Neuronal stem cell (in vitro differentiated cells): ENCODE results near the gene PMIS2.

ENCODE experiments used
- DNase-seq: peaks from one replicate; pipeline ENCODE4 v3.0.0-alpha.2; 2013; ENCODE audit warnings: low spot score
- H2AFZ ChIP-seq: one replicate; pipeline ENCODE4 v1.6.1; 2013; ENCODE audit warnings: mild to moderate bottlenecking, low read length, inconsistent platforms
- H2AK5ac ChIP-seq: 2 replicates; pipeline ENCODE4 v1.6.1; 2013; ENCODE audit warnings: low read depth, mild to moderate bottlenecking, inconsistent platforms, low read length, moderate library complexity, mixed read lengths
- H2BK120ac ChIP-seq: 2 replicates; pipeline ENCODE4 v1.6.1; 2013; ENCODE audit warnings: low read depth, mild to moderate bottlenecking, inconsistent platforms, low read length, moderate library complexity, mixed read lengths
- H2BK12ac ChIP-seq: one replicate; pipeline ENCODE4 v1.6.1; 2013; ENCODE audit warnings: low read length, inconsistent platforms
- H2BK15ac ChIP-seq: 2 replicates; pipeline ENCODE4 v1.6.1; 2013; ENCODE audit warnings: mild to moderate bottlenecking, low read length, inconsistent platforms, mixed read lengths
- H2BK5ac ChIP-seq: one replicate; pipeline ENCODE4 v1.6.1; 2013; ENCODE audit warnings: inconsistent platforms, mild to moderate bottlenecking, low read length, moderate library complexity
- H3K14ac ChIP-seq: one replicate; pipeline ENCODE4 v1.6.1; 2013; ENCODE audit warnings: low read length, inconsistent platforms
- H3K18ac ChIP-seq: 2 replicates; pipeline ENCODE4 v1.6.1; 2013; ENCODE audit warnings: low read length, inconsistent platforms
- H3K23ac ChIP-seq: 2 replicates; pipeline ENCODE4 v1.6.1; 2013; ENCODE audit warnings: low read depth, mild to moderate bottlenecking, mixed read lengths, low read length, inconsistent platforms; ENCODE audit not compliant: poor library complexity
- H3K27ac ChIP-seq: replicated peaks from 3 replicates; pipeline ENCODE4 v1.5.1; 2013; ENCODE audit warnings: low read length, inconsistent platforms
- H3K27me3 ChIP-seq, 3 experiments: 2 replicates each; pipeline ENCODE4 v1.6.1; 2013; ENCODE audit warnings: low read length in 3 of 3, mild to moderate bottlenecking in 2 of 3, inconsistent platforms in 1 of 3, low read depth in 1 of 3, mixed read lengths in 1 of 3, moderate library complexity in 1 of 3; ENCODE audit not compliant: control insufficient read depth in 3 of 3, insufficient read depth in 3 of 3
- H3K36me3 ChIP-seq, 2 donors: replicated peaks in 1 of 2; 2 replicates each; pipeline ENCODE4 v1.6.1; 2013; ENCODE audit warnings: low read length in 2 of 2; ENCODE audit not compliant: control insufficient read depth in 2 of 2, insufficient read depth in 2 of 2
- H3K4ac ChIP-seq: 2 replicates; pipeline ENCODE4 v1.6.1; 2013; ENCODE audit warnings: inconsistent platforms, mild to moderate bottlenecking, low read length, moderate library complexity
- H3K4me1 ChIP-seq, 2 donors: 1 replicate in 1 of 2; 2 replicates in 1 of 2; pipeline ENCODE4 v1.6.1; 2013; ENCODE audit warnings: low read length in 2 of 2, low read depth in 1 of 2; ENCODE audit not compliant: control insufficient read depth in 2 of 2, insufficient read depth in 1 of 2
- H3K4me2 ChIP-seq: one replicate; pipeline ENCODE4 v1.6.1; 2013; ENCODE audit warnings: mild to moderate bottlenecking, low read length, inconsistent platforms; ENCODE audit not compliant: insufficient read depth, poor library complexity, severe bottlenecking
- H3K4me3 ChIP-seq, 2 donors: 2 replicates each; pipeline ENCODE4 v1.5.1; 2013; ENCODE audit warnings: low read length in 2 of 2, mild to moderate bottlenecking in 2 of 2, inconsistent platforms in 1 of 2, moderate library complexity in 1 of 2
- H3K79me1 ChIP-seq: one replicate; pipeline ENCODE4 v1.6.1; 2013; ENCODE audit warnings: low read depth, mild to moderate bottlenecking, inconsistent platforms, low read length, moderate library complexity
- H3K9ac ChIP-seq: one replicate; pipeline ENCODE4 v1.6.1; 2013; ENCODE audit warnings: mild to moderate bottlenecking, low read depth, low read length, inconsistent platforms; ENCODE audit not compliant: poor library complexity
- H3K9me3 ChIP-seq, 2 donors: replicated peaks in 1 of 2; 2 replicates each; pipeline versions ENCODE3 to v1.6.1; 2013; ENCODE audit warnings: low read length in 2 of 2, mild to moderate bottlenecking in 2 of 2, inconsistent platforms in 1 of 2, low read depth in 1 of 2, mixed read lengths in 1 of 2, moderate library complexity in 1 of 2; ENCODE audit not compliant: control insufficient read depth in 2 of 2, insufficient read depth in 1 of 2
- H4K8ac ChIP-seq: one replicate; pipeline ENCODE4 v1.6.1; 2013; ENCODE audit warnings: low read depth, mild to moderate bottlenecking, inconsistent platforms, low read length, moderate library complexity
- H4K91ac ChIP-seq: one replicate; pipeline ENCODE4 v1.6.1; 2013; ENCODE audit warnings: low read length, low read depth, mild to moderate bottlenecking, inconsistent platforms; ENCODE audit not compliant: poor library complexity
- WGBS, 2 donors: extraction: QIAGEN DNeasy Blood & Tissue Kit; methylation state at CpG; one replicate each; pipeline ENCODE4 v1.1.7; 2013; ENCODE audit warnings: missing lambda C conversion rate in 2 of 2, mixed read lengths in 1 of 2; ENCODE audit not compliant: insufficient read length in 2 of 2, insufficient replicate concordance in 1 of 2; ENCODE audit errors: extremely low coverage in 2 of 2; 5-methylcytosine and 5-hydroxymethylcytosine counted together

The PMIS2 gene

DNA sequence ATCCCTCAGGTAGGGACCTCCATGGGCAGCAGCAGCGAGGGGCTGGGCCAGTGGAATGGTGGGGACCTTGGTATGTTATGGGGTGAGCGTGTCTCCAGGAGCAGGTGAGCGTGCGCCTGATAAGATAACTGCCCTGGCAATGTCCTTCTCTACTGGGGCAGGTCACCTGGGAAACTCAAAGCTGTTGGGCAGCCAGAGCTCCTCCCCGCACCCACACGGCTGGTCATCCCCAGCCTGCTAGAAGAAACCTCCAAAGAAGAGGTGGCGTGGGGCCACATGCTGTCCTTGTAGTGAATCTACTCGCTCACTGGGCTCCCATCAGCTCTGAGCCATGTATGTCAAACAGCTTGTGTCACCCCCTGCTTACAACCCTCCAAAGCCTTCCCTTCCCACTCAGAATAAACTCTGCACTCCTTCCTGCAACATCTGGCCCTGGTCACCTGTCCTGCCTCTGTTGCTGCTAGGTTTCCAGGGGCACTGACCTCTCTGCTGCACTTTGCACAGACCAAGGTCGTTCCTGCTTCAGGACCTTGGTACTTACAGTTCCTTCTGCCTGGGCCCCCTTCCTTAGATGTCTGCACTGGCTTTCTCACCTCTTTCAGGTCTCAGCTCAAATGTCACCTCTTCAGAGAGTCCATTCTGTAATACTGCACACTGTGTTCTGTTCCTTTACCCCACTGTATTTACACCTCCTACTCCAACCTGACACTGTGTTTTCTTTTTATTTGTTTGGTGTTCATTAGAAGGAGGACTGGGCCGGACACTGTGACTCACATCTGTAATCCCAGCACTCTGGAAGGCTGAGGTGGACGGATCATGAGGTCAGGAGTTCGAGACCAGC, 20.7 kb upstream of the PMIS2 start:
- Histone ChIP-seq H3K36me3 (no peaks in the 10 kb centered on the region), H3K9me3 (no peaks in the 10 kb centered on the region), H2BK120ac (no peak overlapping the region), H3K18ac (peak overlapping the region; percentile 57), H4K8ac (no peak overlapping the region), H3K9ac (no peak overlapping the region), H2AK5ac (no peak overlapping the region), H3K4me2 (no peak overlapping the region), H3K4ac (no peak overlapping the region), H3K27ac (no peak overlapping the region), H2BK12ac (peak overlapping the region; percentile 84), H4K91ac (no peak overlapping the region), H3K4me3 (no peak overlapping the region), H3K27me3 (peaks cover 0 to 30% (median 4%) of the 10 kb centered on the region in 3 experiments), H3K23ac (no peak overlapping the region), H2BK15ac (no peak overlapping the region), H3K4me1 (no peaks in the 10 kb centered on the region), H2AFZ (no peak overlapping the region), H3K79me1 (peaks cover 2% of the 10 kb centered on the region), H2BK5ac (peak overlapping the region; percentile 75), H3K14ac (peak overlapping the region; percentile 38)
- no peak for DNase-seq
- no CpG with 5 or more reads among the region's 12 CpGs for WGBS, 2 donors

DNA sequence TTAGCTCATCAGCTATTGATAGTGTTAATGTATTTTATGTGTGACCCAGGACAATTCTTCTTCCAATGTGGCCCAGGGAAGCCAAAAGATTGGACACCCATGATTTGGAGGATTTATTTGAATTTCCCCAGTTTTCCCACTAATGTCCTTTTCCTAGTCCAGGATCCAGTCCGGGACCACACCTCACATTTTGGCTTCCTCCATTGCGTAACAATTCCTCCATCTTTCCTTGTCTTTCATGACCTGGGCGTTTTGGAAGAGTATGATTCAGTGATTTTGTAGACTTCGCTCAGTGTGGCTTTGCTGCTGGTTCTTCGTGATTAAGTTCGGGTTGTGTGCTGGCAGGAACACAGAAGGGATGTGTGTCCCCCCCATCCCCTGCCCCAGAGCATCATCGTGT, 19.2 kb upstream of the PMIS2 start:
- no peak for DNase-seq
- H2BK12ac ChIP-seq = no peak overlapping the region
- H3K14ac ChIP-seq = no peak overlapping the region
- no peak overlapping the region for H4K91ac ChIP-seq
- H2AK5ac ChIP-seq = no peak overlapping the region
- no peak overlapping the region for H3K4ac ChIP-seq
- peaks cover 0 to 16% (median 2%) of the 10 kb centered on the region in 3 experiments for H3K27me3 ChIP-seq
- H3K79me1 ChIP-seq = peaks cover 2% of the 10 kb centered on the region
- H3K36me3 ChIP-seq = no peaks in the 10 kb centered on the region
- no peak overlapping the region for H2AFZ ChIP-seq
- no peak overlapping the region for H3K23ac ChIP-seq
- no peak overlapping the region for H4K8ac ChIP-seq
- no peak overlapping the region for H2BK5ac ChIP-seq
- no peaks in the 10 kb centered on the region for H3K4me1 ChIP-seq
- H3K18ac ChIP-seq = no peak overlapping the region
- no peak overlapping the region for H3K4me3 ChIP-seq
- no peak overlapping the region for H3K9ac ChIP-seq
- H2BK120ac ChIP-seq = no peak overlapping the region
- WGBS, 2 donors = no CpG with 5 or more reads among the region's 7 CpGs
- no peak overlapping the region for H3K27ac ChIP-seq
- no peak overlapping the region for H2BK15ac ChIP-seq
- no peaks in the 10 kb centered on the region for H3K9me3 ChIP-seq
- H3K4me2 ChIP-seq = no peak overlapping the region

DNA sequence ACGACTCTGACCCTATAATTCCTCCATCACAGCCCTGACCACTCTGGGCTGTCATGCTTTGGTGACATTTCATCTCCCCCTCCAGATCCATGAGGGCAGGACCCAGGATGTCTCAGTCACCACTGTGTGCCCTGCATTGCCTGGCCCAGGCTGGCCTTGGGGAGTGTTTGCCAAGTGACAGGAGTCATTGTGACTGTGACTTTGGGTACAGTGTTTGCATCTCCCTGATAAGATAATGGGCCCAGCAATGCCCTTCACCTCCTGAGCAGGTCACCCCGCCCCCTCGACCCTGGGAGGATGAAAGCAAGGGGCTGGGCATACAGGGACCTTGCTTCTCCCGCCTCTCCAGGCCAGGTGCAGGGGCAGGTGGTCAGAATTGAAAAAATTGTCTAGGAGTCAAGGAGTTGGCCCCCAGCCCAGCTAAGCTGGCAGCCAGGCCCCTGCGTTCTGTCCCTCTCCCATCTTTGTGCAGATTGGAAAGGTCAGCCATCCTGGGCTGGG, 16.6 kb upstream of the PMIS2 start:
- Histone ChIP-seq H3K4me2 (no peak overlapping the region), H2AFZ (no peak overlapping the region)
- WGBS, 2 donors = no CpG with 5 or more reads among the region's 5 CpGs

DNA sequence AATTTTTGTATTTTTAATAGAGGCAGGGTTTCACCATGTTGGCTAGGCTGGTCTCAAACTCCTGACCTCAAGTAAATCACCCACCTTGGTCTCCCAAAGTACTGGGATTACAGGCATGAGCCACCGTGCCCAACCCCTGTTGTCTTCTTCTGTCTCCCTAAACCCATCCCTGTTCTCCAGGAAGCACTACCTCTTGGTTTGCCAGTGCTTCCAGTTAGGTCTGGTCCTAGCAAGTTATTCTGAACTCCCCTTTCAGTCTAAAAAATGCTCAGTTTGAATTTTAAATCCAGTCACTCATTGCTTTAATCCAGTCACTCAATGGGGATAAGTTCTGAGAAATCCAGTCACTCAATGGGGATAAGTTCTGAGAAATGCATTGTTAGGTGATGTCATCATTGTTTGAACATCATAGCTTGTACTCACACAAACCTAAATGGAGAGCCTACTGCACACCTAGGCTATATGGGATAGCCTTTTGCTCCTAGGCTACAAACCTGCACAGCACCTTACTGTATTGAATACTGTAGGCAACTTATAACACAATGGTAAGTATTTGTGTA, 14.5 kb upstream of the PMIS2 start:
- Histone ChIP-seq H3K4me3 (no peak overlapping the region), H3K27me3 (peaks cover 0 to 2% (median 0%) of the 10 kb centered on the region in 3 experiments), H3K27ac (no peak overlapping the region), H2BK120ac (no peak overlapping the region), H4K91ac (no peak overlapping the region), H3K4me1 (no peaks in the 10 kb centered on the region), H3K23ac (no peak overlapping the region), H2BK15ac (no peak overlapping the region), H2AK5ac (no peak overlapping the region), H3K36me3 (no peaks in the 10 kb centered on the region), H2BK5ac (no peak overlapping the region), H4K8ac (no peak overlapping the region), H3K79me1 (no peaks in the 10 kb centered on the region), H3K4ac (no peak overlapping the region), H3K4me2 (no peak overlapping the region), H3K9ac (no peak overlapping the region), H3K14ac (no peak overlapping the region), H2AFZ (no peak overlapping the region), H3K18ac (no peak overlapping the region), H2BK12ac (no peak overlapping the region), H3K9me3 (peaks cover 4 to 6% of the 10 kb centered on the region in 2 donors)
- DNase-seq = no peak
- WGBS, 2 donors = no CpG with 5 or more reads among the region's 1 CpG

More for the DNA sequence above, 16.6 kb upstream of the PMIS2 start:
- Histone ChIP-seq H3K23ac (no peak overlapping the region), H3K79me1 (no peaks in the 10 kb centered on the region), H2BK120ac (no peak overlapping the region), H2BK15ac (no peak overlapping the region), H3K4me3 (no peak overlapping the region), H3K4ac (no peak overlapping the region), H4K91ac (no peak overlapping the region), H2BK5ac (no peak overlapping the region), H4K8ac (peak overlapping the region; percentile 56), H3K9me3 (peaks cover 0 to 2% of the 10 kb centered on the region in 2 donors), H2BK12ac (no peak overlapping the region), H3K18ac (peak overlapping the region; percentile 35), H3K14ac (peak overlapping the region; percentile 84), H3K27me3 (peaks cover 0 to 10% (median 2%) of the 10 kb centered on the region in 3 experiments), H3K27ac (no peak overlapping the region), H3K9ac (peak overlapping the region; percentile 12), H3K4me1 (no peaks in the 10 kb centered on the region), H2AK5ac (peak overlapping the region; percentile 52), H3K36me3 (no peaks in the 10 kb centered on the region)
- DNase-seq = no peak
